Tongue (tissue), 2 donors: ENCODE results near the gene CHMP4A. TPM values are rescaled to one million over a fixed set of nuclear protein-coding genes. Genes with fewer than 3 reads are reported as not detected.
"Not testable (repeated sequence)": the region's sequence is repeated elsewhere in the genome, so short reads cannot be mapped to it uniquely, and the experiment has no call there.

Experiments used
- DNase-seq: peaks from one replicate; pipeline ENCODE4 v3.0.0-alpha.2; 2015
- total RNA-seq: library from RNA; depleted of rRNA; stranded (reverse); fragments of >200 nt; gene quantifications from one replicate; pipeline ENCODE4 v1.2.3, GENCODE V29; 2014

CHMP4A gene
- total RNA-seq, 1 donor from 2014 or later, result 47.6 TPM

DNA sequence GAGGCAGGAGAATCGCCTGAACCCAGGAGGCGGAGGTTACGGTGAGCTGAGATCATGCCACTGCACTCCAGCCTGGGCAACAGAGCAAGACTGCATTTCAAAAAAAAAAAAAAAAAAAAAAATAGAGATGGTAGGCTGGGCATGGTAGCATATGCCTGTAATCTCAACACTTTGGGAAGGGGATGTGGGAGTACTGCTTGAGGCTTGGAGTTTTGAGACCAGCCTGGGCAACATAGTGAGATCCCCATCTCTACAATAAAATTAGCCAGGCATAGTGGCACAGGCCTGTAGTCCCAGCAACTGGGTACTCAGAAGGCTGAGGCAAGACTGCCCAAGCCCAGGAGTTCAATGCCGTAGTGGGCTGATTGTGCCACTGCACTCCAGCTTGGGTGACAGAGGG lies 9.7 kb upstream of the CHMP4A start:
- not testable (repeated sequence) for DNase-seq

DNA sequence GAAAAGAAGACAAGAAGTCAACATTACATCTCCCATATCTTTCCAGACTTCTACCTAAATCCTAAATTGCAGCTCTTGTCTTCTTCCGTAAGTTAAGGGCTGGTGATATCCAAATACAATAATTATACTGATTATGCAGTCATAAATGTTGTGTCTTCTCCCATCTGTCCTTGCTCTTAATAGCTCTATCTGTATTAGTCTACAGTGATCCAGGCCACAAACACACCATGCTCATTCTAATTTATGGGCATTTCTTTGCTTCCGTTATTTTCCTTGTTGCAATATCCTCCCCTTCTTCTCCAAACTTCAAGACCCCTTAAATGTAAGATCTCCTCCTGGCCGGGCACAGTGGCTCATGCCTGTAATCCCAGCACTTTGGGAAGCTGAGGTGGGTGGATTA lies 6.2 kb upstream of the CHMP4A start:
- no peak for DNase-seq

DNA sequence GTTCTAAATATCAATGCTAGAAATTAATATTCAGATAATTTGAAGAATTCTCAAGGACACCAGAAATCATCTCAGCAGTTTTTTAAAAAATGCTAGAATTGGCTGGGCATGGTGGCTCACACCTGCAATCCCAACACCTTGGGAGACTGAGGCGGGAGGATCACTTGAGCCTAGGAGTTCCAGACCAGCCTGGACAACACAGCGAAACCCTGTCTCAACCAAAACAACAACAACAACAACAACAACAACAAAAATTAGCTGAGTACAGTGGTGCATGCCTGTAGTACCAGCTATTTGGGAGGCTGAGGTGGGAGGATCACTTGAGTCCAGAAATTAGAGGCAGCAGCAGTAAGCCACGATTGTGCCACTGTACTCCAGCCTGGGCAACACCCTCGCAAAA lies 5.8 kb upstream of the CHMP4A start:
- no peak for DNase-seq

DNA sequence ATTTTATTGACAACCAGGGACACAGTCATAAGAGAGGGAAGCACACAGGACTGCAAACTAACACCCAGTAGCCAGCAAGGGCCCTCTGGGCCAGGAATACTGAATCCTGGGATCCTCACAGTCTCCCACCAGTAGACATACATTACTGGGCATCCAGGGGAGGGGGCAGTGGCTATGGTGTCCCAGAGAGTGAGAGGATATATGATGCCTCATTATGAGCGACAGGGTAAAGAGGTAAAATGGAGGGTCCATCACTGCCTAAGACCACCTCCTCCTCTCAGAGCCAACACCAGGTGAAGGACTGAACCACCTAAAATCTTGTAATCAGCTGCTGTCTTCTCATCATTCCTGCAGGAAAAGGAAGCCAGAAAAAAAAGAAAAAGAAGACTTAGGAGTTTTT lies 3.6 kb upstream of the CHMP4A start:
- not testable (repeated sequence) for DNase-seq

DNA sequence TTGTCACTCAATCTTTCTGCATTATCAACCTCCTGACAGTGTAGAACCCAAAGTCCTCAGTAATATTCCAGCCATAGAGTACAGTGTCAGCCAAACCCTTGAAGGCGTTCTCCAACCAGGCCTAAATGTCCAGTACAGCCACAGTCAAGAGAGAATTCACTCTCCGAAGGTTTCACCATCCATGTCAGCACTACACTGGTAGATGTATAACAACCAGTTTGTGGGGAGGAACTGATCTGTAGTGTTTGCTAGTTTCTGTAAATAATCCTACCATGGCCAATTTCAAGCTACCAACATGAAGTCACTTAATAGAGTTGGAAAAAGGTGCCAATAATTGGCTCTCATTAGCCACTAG lies 3.0 kb upstream of the CHMP4A start:
- no peak for DNase-seq

DNA sequence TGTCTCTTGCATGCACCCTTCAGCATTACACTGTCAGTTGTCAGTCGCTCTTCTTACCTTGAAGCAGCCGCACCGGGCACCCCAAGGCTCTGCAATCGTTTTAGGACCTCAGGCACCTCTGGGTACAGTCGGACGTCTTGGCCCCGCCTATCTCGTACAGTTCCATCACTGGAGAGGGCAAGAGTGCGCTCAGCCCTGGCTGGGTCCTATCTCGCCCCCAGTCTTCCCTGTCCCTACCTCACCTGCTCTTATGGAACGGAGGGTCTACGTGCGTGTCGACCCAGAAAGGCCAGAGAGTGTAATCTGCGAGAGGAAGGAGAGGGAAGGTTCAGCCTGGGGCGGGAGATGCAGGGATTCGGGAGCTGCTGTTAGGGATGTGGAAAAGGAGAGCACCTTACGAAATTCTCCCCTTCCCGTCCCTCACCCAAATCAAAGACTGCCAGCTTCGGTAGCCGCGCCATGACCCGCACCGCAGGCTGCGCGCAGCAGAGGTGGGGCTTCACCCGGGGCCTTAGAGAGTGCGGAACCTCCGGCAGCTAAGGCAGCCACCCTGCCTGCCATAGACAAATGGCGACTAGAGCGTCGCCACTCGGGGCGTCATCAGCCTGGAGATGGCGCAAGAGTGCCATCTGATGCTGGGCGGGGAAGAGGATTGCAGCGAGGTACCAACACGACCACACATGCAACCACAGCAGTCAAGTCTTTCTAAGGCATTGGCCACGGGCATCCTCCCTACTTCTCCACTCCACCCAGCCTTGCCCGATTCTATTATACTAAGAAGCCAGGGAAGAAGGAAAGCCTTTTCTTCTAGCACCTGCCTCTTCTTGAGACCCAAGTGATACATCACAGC lies 2.4 kb upstream of the CHMP4A start, which contains the start of gene MDP1:
Gene MDP1 (minus strand): TSS at position 572 of the 850 bp plus-strand sequence. CDS start 111 bp downstream, at position 461.
- peak; percentile 94 for DNase-seq

DNA sequence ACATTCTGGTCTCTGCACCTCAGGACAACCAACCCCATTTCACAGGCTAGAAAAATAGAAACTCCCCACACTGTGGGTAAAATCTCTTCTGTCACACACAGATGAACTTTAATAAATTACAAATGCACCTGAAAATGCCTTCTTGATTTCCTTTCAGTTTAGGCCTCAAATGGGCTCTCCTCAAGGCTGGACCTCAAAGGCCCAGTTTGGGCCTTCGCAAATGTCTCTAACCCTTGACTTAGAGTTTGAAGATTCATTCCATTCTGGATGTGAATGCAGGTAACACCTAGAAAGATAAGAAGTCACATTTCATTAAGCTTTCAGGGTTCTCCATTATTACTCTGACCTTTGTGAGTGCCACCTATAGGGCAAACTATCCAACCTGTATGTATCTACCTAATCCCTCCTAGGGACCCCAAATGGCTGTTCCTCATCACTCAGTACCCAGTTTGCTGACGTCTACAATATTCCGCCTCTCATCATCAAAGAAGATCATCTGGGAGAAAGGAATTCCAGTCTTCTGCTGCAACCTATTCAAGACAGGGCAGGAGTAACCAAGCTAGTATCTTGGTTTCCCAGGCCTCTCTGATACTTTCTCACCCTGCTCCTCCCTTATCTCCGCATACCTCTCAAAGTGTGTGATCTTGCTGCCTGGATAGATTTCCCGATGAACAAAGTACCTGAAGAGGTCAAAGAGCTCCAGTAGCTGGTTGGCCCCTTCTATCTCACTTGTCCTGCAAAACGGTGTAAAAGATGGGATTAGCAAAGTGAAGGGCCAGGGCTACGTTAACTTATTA lies 776 bp upstream of the CHMP4A start:
- DNase-seq, result no peak

DNA sequence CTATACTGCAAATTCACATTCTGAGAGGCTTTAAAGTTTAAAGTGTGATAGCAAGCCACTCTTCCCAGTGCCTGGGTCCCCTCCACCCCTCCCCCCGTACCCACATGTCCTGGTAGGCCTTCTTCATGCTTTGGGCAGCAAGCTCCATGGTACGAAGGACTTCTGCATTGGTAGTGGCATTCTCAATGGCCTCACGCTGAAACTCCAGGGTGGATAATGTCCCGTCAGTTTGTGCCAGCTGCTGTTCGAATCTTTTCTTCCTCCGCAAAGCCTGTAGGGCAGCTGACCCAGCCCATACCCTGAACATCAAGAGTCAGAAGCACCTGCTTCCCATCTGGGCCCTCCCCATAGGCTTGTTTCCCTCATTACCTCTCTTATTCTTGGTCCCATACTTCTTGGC lies 2.0 kb downstream of the CHMP4A start:
- no peak for DNase-seq

DNA sequence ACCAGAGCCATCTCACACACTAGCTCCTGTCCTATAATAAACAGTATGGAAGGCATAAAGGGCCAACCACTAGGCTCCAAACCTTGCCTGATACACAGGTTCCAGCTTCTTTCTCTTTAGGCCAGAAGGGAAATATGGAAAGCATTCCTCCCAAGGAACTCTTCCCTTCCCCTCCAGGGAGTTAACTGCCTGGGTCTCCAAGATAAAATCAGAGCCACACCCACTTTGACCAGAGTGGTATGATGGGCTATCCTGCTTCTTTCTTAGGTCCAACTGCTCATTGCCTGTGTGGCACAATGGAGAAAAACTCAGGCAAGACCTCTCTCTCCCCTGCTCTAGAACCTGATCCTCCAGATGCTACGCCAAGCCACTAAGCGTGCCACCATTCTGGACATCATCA lies 5.7 kb downstream of the CHMP4A start:
- DNase-seq, result no peak

DNA sequence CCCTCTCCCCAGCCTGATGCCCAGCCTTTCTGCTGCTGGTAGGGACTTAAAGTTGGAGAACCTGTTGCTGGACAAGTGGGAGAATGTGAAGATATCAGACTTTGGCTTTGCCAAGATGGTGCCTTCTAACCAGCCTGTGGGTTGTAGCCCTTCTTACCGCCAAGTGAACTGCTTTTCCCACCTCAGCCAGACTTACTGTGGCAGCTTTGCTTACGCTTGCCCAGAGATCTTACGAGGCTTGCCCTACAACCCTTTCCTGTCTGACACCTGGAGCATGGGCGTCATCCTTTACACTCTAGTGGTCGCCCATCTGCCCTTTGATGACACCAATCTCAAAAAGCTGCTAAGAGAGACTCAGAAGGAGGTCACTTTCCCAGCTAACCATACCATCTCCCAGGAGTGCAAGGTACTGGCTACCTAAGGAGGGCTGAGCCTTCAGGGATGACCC lies 6.2 kb downstream of the CHMP4A start:
- no peak for DNase-seq

DNA sequence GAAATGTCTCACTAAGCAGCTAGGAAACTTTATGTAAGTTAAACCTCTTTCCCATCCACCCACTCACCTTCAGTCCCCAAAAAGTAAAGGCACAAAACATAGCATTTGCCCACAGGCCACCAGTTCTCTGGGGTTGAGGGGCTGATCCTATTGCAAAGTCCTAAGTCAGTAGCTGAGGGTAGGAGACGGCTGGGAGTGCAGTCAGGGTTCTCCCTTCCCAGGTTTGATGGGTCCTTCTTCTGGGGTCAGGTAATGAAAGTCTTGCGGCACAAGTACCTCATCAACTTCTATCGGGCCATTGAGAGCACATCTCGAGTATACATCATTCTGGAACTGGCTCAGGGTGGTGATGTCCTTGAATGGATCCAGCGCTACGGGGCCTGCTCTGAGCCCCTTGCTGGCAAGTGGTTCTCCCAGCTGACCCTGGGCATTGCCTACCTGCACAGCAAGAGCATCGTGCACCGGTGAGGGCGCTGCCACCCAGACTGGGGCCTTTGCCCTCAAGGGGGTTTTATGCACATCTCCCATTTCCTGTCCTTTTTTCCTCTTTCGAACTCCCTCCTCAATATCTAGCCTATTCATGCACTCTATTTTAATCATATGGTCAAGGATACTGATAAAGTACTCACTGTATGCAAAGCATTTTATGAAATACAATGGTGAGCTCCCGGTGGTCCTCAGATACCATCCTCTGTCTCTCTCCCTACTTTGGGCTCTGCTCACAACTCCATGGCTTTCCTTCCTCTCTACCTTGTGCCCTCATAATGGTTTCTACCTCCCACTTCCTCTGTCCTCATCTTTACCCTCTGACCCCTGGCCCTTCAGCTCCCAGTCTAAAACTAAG lies 6.8 kb downstream of the CHMP4A start:
- DNase-seq, result no peak

DNA sequence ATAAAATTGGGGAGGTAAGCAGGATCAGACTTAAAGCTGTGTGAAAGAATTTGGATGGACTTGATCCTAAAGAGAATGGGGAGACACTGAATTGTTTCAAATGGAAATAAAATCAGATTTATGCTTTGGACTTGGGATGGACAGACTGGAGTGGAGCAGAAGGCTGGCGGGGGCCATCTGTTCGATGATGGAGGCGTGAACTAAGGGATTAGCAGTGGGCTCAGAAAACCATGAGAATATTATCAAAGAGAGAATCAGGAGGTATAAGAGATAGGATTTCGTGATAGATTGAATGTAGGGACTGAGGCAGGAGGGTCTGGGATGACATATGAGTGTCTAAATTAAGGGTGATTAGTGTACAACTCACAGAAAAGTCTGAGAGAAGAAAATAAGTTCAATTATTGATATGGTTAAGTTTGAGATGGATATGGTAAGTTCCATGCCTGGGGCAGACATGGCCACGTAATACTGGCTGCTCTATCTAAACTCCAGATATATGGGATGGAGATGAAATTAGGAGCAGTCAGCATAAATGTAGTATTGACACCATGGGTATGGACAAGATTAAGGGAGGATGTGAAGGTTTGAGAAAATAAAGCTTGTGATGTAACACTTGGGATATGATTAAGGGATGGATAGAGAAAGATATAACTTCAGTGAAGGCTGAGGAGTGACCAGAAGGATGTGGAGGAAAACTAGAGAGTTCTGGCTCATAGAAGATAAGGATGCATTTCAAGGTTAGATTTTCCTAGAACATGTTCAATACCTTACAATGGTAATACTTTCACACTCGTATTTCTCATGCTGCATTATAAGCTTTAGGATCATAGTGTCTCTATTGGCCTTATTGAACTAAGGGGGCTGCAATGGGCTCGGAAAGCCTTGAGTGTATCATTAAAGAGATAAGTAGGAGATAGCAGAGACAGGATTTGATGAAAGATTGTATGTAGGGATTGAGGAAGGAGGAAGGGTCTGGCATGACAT lies 8.8 kb downstream of the CHMP4A start:
- DNase-seq, result no peak

DNA sequence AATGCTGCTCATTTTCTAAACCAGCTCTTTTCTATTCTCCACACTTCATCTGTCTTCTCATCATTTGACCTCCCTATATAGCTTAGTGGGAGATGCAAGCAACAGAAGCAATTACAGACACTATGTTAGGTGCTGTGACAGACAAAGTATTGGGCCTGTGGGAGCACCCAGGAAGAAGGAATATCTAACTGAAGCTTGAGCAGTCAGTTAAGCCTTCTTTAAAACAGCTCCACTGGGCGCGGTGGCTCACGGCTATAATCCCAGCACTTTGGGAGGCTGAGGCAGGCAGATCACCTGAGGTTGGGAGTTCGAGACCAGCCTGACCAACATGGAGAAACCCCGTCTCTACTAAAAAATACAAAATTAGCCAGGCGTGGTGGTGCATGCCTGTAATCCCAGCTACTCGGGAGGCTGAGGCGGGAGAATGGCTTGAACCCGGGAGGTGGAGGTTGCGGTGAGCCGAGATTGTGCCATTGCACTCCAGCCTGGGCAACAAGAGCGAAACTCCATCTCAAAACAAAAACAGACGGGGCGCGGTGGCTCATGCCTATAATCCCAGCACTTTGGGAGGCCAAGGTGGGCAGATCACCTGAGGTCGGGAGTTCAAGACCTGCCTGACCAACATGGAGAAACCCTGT lies 9.9 kb downstream of the CHMP4A start:
- not testable (repeated sequence) for DNase-seq

DNA sequence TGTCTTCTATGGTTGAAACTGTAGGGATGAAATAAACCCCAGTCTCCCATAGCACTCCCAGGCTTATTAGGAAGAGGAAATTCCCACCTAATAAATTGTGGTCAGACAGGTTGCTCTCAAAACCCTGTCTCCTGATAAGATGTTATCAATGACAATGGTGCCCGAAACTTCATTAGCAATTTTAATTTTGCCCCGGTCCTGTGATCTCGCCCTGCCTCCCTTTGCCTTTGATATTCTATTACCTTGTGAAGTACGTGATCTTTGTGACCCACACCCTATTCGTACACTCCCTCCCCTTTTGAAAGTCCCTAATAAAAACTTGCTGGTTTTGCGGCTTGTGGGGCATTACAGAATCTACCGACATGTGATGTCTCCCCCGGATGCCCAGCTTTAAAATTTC lies 10.8 kb downstream of the CHMP4A start:
- DNase-seq, result not testable (repeated sequence)

DNA sequence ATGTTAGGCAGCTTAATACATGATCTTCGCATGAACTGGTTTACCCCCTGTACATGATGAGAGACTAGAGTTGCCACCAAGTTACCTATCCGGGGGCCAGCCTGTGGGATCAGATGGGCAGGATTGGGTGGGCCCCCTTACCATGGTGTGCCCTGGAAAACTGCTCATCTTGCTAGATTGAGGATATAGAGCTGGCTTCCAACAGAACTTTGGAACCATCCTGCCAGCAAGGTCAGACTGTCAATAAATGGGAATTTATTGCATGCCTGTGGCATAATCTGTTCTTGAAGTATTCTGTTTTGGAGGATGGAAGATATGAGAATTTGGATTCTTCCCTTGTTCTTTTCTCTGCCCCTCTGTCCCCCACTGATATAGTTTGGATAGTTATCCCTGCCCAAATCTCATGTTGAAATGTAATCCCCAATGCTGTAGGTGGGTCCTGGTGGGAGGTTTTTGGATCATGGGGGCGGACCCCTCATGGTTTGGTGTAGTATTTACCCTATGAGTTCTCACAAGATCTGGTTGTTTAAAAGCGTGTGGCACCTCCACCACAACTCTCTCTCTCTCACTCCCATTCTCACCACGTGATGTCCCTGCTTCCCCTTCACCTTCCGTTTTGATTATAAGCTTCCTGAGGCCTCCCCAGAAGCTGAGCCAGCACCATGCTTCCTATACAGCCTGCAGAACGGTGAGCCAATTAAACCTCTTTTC lies 14.3 kb downstream of the CHMP4A start:
- no peak for DNase-seq

DNA sequence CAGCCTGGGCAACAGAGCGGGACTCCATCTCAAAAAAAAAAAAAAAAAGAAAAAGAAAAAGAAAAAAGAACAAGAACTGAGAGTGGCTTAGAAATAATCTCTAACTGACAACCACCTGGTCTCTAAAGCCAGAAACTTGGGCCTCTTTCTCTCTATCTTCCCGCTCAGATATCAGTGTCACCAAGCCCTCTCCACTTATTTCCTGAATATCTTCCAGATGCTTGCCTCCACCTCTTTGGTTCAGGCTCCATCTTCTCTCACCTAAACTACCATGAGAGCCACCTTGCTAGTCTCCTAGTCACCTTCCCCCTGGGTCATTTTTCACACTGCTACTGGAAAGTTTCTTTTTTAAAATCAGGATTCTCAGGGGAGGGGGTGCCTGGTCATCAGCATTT lies 16.2 kb downstream of the CHMP4A start:
- DNase-seq, result no peak

DNA sequence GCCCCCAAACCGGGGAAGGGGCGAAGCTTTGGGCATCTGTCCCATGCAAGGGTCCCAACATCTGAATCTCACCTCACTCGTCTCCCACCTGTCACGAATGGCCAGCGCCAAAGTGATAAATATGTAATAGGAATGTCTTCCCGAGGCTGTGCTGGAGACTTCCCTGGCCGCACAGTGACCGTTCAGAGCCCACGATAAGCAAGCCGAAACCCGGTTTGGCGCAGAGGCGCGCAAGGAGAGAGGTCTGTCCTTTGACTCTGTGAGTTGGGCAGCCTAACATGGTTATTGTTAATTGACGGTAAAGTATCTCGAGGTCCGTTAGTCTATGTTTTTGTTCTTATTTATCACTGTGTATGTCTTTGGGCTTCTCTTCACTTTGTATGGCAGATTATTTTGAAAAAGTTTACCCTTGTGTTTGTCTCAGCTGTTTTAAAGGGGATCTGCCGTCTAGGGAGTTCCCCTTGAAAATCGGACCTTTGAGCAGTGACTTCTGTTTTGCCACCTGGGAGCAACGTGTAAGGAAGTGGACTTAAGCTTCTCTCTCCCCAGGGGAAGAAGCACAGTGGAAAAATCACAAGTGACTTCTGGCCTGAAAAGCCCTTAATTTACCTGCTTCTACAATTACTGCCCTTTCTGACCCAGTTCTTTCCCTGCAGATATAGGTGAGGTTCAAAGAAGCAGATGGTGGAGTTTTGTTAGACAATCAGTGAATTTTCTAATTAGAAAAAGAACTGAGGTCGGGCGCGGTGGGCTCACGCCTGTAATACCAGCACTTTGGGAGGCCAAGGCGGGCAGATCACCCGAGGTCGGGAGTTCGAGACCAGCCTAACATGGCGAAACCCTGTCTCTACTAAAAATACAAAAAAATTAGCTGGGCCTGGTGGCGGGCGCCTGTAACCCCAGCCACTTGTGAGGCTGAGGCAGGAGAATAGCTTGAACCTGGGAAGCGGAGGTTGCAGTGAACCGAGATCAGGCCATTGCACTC lies 16.9 kb downstream of the CHMP4A start:
- peak; percentile 50 for DNase-seq

DNA sequence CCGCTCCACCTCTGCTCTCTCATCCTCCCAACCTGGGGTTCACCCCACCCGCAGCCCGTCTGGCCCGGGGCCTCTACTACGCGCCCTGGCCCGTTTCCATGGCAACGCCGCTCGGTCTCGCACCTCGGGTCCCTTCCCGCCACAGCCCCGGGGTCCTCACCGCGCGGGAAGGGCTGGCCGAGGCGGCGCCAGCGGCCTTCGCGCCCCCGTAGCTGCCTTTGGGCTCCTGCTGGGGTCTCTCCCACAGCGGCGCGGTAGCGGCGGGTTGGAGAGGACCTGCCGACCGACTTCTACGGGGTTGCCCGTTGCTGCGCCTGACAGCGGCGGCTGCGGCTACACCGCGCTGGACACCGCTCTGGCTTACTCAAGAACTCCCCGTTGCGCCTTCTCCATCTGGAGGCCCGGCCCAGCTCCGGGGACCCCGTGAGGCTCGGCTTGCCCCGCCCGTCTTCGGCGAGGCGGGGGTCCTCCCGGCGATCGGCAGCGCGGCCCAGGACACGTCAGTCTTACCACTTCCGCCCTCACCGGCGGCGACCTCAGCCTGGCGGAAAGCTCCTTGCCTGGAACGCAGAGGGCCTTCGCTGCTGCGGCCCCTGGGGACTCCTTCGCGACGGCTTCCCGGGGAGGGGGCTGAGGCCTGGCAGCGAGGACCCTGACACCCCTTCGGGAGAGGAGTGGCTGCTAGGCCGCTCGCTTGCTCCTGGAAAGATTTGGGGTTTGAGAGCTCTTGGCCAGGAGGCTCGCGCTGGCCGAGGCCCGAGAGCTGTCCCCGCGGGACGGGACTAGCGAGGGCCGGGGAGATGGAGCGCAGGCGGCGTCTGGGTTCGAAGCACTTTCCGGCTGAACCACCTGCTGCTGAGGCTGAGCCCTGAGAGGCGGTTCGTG lies 17.9 kb downstream of the CHMP4A start, which contains the start of gene TM9SF1:
Gene TM9SF1 (minus strand): TSS at position 256 of the 885 bp plus-strand sequence. CDS start 422 bp downstream, outside the sequence.
- DNase-seq, result peak; percentile 93
